HG02884 (cell line): Measurements from ENCODE around the gene SC5D.
A peak's percentile ranks its signal among the peaks of the same experiment; 100 is the strongest.

Source experiments
- ATAC-seq: cut with Tn5 transposase; IDR thresholded peaks from one replicate; pipeline ENCODE4 v1.9.1; 2021; ENCODE audit warnings: mild to moderate bottlenecking, moderate library complexity; ENCODE audit not compliant: unreplicated experiment

The SC5D gene, protein sequence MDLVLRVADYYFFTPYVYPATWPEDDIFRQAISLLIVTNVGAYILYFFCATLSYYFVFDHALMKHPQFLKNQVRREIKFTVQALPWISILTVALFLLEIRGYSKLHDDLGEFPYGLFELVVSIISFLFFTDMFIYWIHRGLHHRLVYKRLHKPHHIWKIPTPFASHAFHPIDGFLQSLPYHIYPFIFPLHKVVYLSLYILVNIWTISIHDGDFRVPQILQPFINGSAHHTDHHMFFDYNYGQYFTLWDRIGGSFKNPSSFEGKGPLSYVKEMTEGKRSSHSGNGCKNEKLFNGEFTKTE

GRCh38 chr11:121292495-121293287 is at the start of gene SC5D:
Gene SC5D (plus strand): TSS chr11:121292771. CDS start chr11:121303376, 10,605 bp downstream.
- peak; percentile 89 for ATAC-seq

GRCh38 chr11:121244884-121245283 is 47.7 kb upstream of the SC5D start:
- no peak for ATAC-seq

DNA sequence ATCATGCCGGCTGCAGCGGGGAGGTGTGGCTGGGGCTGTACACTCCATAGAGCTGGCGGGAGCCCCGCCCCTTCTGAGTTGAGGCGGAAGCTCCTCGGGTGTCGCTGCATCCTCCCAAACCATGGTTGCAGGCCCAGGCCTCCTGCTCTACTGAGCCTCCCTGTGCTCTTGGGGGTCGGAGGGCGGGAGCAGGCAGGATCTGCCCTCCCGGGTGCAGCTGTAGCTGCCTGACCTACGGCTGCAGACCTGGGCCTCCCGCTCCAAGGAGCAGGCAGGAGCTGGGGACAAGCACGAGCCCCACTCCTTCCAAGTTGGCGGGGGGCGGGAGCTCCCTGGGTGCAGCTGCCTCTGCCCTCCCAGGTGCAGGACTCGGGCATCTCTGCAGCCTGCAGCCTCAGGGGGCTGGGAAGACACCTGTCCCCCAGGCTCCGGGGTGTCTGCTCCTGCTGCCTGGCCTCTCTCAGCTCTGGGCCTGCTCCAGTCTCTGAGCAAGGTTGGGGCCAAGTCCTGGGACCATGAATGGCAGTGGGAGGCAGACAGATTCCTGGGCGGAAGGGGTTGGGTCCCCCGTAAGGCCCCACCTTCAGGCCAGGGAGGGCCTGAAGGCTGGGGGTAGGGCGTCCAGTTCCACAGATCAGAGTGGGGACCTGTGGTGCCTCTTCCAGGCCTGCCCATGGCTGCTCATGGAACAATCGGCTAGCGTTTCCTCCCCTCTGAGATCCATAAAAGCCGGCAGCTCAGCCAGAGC is 46.4 kb upstream of the SC5D start:
- ATAC-seq = no peak

DNA sequence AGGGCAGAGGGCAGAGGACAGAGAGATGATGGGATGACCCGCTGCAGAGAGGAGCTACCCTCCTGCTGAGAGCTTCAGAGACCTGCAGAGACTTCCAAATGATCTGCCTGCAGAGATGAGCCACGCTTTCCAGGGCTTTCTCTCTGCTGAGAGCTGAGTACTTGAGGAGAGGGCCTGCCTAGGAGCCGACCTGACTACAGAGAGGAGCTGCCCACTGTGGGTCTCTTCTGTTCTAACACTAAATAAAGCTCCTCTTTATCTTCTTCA is 45.9 kb upstream of the SC5D start:
- no peak for ATAC-seq

- ATAC-seq = no peak
Measured at GRCh38 chr11:121248496-121248895, 44.1 kb upstream of the SC5D start.

DNA sequence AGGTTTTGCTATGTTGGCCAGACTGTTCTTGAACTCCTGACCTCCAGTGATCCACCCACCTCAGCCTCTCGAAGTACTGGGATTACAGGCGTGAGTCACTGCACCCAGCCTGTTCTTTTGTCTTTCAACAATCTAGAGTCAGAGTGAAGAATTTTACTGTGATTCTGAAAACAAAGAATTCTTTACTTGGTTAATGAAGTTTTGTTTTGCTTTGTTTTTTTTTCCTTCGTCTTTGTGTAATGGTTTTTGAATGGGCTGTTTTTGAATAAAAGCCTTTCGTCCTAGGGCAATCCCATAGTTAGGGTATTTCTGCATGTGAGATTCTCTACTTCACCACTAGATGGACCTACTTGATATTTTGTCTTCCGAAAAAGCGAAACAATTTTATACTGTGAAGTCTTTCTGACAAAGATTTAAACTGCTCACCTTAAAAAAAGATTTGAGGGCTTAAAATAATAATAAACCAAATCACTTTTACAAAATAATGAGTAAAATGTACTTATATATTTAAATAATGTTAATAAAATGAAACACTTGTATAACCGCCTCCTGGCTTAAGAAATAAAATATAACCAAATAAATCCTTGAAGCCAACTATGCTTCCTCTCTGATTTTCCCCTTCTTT is 43.4 kb upstream of the SC5D start:
- ATAC-seq = no peak

DNA sequence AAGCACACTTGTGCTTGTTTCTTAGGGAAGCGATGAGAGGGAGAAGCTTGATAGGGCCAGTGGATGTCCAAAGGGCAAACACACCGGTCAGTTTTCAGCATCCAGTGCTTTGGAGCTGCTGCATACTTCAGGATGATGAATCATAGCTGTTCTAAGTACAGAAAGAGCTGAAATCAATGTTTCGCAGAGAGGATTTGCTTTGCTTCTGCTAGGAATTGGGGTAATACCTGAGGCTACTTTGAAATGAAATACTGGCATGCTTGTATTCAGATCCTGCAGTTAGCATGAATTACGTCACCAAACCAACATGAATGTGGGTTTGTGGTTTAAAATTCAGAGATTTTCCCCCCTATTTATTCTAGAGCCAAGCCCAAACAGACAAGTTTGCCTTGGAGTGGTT is 41.7 kb upstream of the SC5D start:
- no peak for ATAC-seq

DNA sequence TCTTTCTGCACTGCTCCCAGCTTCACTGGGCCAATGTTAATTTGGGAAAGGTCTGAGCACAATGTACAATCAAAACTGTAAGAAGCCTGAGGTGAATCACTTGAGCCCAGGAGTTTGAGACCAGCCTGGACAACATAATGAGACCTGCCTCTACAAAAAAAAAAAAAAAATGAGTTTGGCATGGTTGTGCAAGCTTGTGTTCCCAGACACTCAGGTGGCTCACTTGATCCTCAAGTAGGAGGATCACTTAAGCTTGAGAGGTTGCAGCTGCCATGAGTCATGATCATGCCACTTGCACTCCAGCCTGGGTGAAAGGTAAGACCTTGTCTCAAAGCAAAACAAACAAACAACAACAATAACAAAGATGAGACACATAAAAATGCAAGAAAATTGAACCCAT is 38.6 kb upstream of the SC5D start:
- ATAC-seq = no peak

GRCh38 chr11:121254756-121255155 is 37.8 kb upstream of the SC5D start:
- ATAC-seq = no peak

DNA sequence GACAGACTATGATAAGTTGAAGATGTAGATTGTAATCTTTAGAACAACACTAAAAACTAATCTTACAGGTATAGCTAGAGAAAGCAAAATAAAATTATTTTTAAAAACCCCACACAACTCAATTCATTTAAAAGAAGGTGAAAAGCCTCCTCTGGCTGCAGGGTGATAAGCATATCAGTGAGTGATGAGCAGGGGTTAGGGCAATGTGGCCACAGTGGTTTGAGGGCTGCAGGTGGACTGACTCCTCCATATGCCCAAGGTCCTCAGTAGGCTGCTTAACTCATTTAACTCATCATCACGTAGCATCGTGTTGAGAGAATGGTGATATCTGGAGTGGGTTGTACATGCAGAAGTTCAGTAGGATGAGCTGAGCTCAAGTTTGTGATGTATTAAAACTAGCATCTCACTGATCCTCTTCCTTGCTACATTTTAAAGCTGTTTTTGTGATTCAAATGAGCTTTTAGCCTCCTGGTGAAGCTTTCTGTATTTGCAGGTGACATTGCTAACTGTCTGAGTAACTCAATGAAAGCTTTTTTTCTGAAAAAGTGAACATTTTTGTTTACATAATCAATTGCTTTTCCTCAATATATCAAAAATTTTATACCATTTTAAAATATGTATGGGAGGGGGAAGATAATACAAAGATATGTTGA is 37.0 kb upstream of the SC5D start:
- no peak for ATAC-seq

DNA sequence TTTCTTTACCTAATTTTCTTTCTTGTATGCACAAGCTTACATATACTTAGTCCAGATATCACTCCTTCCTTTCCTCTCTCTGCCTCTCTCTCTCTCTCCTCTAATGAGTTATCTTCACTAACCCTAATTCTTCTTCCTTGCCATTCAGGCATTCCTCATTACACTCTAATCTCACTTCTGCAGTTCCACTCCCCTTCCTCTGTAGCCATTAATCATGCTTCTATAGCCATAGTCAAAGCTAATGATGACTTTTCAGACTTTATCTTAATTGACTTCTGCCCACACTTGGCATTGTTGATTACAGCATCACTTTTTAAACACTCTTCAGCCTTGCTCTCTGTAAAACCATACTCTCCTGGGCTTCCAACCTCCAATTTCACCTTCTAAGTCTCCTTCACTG is 35.3 kb upstream of the SC5D start:
- no peak for ATAC-seq

- ATAC-seq = no peak
Measured at GRCh38 chr11:121257976-121258375, 34.6 kb upstream of the SC5D start.

- no peak for ATAC-seq
Measured at GRCh38 chr11:121265586-121265985, 27.0 kb upstream of the SC5D start.

DNA sequence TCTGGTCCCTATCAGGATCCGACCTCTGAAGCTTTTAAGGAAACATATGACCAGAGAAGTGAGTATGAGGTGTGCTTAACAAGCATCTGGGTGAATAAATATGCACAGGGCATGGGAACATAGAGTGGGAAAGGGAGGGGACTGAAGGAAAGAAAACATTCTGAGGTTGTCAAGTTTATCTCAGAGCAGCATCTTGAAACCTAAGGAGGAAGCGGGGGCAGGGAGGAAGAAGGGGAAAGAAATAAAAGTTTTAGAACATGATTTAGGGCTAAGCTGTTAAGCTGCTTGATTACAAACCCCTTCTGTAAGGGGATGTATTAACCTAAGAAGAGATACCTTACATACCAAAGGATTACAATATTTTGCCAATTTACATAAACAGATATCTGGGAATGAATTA is 24.0 kb upstream of the SC5D start:
- no peak for ATAC-seq

- no peak for ATAC-seq
Measured at GRCh38 chr11:121270001-121270678, 22.4 kb upstream of the SC5D start.

DNA sequence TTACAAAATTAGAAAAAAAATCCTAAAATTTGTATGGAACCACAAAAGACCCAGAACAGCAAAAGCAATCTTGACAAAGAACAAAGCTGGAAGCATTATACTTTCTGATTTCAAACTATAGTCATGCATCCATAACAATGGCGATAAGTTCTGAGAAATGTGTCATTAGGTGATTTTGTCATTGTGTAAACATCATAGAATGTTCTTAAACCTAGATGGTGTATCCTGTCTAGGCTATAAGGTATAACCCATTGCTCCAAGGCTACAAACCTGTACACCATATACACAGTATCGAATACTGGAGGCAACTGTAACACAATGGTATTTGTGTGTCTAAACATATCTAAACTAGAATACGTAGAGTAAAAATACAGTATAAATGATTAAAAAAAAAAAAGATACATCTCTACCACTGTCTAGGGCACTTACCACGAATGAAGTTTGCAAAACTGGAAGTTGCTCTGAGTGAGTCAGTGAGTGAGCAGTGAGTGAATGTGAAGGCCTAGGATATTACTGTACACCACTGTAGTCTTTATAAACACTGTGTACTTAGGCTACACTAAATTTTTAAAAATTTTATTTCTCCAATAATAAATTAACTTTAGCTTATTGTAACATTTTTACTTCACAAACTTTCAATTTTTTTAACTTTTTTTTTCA is 18.1 kb upstream of the SC5D start:
- no peak for ATAC-seq

- no peak for ATAC-seq
Measured at GRCh38 chr11:121281698-121282097, 10.9 kb upstream of the SC5D start.

GRCh38 chr11:121282386-121282785 is 10.2 kb upstream of the SC5D start:
- ATAC-seq = no peak

DNA sequence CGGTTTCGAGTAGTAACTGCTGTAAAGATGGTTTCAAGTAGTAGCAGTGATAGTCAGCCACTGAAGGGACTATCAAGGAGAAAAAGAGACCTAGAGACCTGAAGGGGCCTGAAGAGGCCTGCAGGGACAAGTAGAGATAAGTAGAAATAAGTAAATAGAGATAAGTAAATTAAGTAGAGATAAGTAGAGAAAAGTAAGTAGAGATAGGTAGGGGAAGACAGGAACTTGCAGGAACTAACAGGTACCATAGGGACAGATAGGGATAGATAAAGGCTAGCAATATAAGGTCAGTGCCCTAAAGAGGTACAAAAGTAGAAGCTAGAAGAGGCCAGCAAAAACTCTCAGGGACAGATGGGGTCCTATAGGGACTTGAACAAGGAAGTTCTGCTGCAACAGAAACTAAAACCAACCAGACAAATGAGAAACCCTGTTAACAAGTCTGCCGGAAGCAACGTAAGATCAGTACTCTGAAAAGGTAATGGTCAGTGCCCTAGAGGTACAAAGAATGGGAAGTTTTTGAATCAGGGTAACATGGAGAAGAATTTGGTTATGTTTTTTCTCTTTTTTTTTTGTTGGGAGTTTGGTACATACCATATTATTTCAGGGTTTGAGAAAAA is 9.6 kb upstream of the SC5D start:
- ATAC-seq = no peak

DNA sequence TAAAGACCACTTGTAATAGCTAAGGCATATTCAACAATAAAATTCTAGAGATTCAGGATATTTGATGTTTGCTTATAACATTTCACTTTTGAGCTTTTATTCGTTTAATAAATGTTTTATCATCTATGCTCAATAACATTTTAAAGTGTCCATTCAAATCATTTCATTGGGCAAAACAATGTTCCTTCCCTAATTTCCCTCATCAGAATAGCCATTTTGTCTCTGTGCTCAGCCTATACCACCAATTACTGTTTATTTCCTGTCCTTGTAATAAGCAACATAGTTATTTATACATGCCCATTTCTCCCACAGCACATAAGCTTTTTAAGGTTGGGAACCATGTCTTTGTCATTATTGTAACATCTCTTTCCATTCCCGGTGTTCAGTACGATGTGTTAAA is 1.3 kb upstream of the SC5D start:
- ATAC-seq = no peak
